Measurements from ENCODE around the gene LDLRAP1.

DNA sequence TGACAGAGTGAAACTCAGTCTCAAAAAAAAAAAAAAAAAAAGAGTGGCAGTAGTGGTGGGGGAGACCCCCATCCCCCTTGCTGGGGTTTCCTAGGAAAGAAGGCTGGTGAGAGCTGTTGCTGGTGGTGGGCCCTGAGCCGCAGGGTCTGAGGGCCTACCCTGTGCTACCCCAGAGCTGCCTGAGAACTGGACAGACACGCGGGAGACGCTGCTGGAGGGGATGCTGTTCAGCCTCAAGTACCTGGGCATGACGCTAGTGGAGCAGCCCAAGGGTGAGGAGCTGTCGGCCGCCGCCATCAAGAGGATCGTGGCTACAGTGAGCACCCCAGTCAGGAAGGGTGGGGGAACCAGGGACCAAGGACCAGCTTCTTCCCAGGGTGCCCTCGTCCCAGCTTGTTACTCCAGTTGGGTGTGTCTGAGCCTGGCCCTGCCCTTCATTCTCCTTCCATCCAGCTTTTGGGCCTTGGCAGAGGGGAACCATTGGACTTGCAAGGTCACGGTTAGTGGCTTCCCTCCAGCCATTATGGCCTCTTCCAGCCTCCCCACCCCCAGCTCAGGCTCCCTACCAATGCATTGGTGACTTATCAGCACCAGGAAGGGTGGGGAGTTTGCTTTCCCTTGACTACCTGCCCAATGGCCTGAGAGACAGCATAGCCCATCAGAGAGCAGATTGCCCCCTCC, 10.5 kb downstream of the LDLRAP1 start:
- TF ChIP-seq, protein P1, sequence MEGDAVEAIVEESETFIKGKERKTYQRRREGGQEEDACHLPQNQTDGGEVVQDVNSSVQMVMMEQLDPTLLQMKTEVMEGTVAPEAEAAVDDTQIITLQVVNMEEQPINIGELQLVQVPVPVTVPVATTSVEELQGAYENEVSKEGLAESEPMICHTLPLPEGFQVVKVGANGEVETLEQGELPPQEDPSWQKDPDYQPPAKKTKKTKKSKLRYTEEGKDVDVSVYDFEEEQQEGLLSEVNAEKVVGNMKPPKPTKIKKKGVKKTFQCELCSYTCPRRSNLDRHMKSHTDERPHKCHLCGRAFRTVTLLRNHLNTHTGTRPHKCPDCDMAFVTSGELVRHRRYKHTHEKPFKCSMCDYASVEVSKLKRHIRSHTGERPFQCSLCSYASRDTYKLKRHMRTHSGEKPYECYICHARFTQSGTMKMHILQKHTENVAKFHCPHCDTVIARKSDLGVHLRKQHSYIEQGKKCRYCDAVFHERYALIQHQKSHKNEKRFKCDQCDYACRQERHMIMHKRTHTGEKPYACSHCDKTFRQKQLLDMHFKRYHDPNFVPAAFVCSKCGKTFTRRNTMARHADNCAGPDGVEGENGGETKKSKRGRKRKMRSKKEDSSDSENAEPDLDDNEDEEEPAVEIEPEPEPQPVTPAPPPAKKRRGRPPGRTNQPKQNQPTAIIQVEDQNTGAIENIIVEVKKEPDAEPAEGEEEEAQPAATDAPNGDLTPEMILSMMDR (IDR thresholded peaks at IDR 0.05): no peak
- TF ChIP-seq EZH2 (IDR thresholded peaks at IDR 0.05; ENCODE audit: borderline replicate concordance, insufficient read depth, low read depth, low read length, poor library complexity, severe bottlenecking): no peak

Measured in B cell (primary cell).